HG02759 (cell line): ENCODE results near the gene AKAP11.

ENCODE experiments used
- ATAC-seq: cut with Tn5 transposase; IDR thresholded peaks from one replicate; pipeline ENCODE4 v1.9.1; 2021; ENCODE audit warnings: mild to moderate bottlenecking, moderate library complexity; ENCODE audit not compliant: unreplicated experiment

AKAP11 gene

GRCh38 chr13:42274386-42275097 lies 2.6 kb downstream of the AKAP11 start:
- ATAC-seq = no peak

GRCh38 chr13:42275098-42275471 lies 3.1 kb downstream of the AKAP11 start:
- ATAC-seq = peak; percentile 23

GRCh38 chr13:42275506-42275905 lies 3.6 kb downstream of the AKAP11 start:
- ATAC-seq = no peak

- no peak for ATAC-seq
Observed at GRCh38 chr13:42276683-42277082, 4.7 kb downstream of the AKAP11 start.

- ATAC-seq = no peak
Observed at GRCh38 chr13:42277618-42278276, 5.8 kb downstream of the AKAP11 start.

- no peak for ATAC-seq
Observed at GRCh38 chr13:42279080-42279479, 7.1 kb downstream of the AKAP11 start.

GRCh38 chr13:42279986-42280385 lies 8.0 kb downstream of the AKAP11 start:
- no peak for ATAC-seq

GRCh38 chr13:42280537-42280936 lies 8.6 kb downstream of the AKAP11 start:
- ATAC-seq = no peak

GRCh38 chr13:42283574-42283973 lies 11.6 kb downstream of the AKAP11 start:
- no peak for ATAC-seq

GRCh38 chr13:42284068-42284467 lies 12.1 kb downstream of the AKAP11 start:
- no peak for ATAC-seq

- ATAC-seq = no peak
Observed at GRCh38 chr13:42298392-42298791, 26.4 kb downstream of the AKAP11 start.

- no peak for ATAC-seq
Observed at GRCh38 chr13:42305503-42305902, 33.6 kb downstream of the AKAP11 start.

GRCh38 chr13:42307461-42307860 lies 35.5 kb downstream of the AKAP11 start:
- no peak for ATAC-seq

- no peak for ATAC-seq
Observed at GRCh38 chr13:42312817-42313431, 41.0 kb downstream of the AKAP11 start.

GRCh38 chr13:42318570-42318969 lies 46.6 kb downstream of the AKAP11 start:
- no peak for ATAC-seq

- no peak for ATAC-seq
Observed at GRCh38 chr13:42320375-42320787, 48.4 kb downstream of the AKAP11 start.

GRCh38 chr13:42322806-42323205 lies 50.9 kb downstream of the AKAP11 start:
- no peak for ATAC-seq

- ATAC-seq = no peak
Observed at GRCh38 chr13:42324704-42325103, 52.8 kb downstream of the AKAP11 start.

- no peak for ATAC-seq
Observed at GRCh38 chr13:42327725-42328124, 55.8 kb downstream of the AKAP11 start.

GRCh38 chr13:42328672-42329071 lies 56.7 kb downstream of the AKAP11 start:
- no peak for ATAC-seq

GRCh38 chr13:42329239-42329638 lies 57.3 kb downstream of the AKAP11 start:
- no peak for ATAC-seq

GRCh38 chr13:42331009-42331408 lies 59.1 kb downstream of the AKAP11 start:
- no peak for ATAC-seq
